Omental fat pad (tissue), 4 donors: Measurements from ENCODE around the gene RMI1. TPM values are rescaled to one million over a fixed set of nuclear protein-coding genes. Genes with fewer than 3 reads are reported as not detected.

Experiments
- ATAC-seq: fragments of 150-250 bp; one replicate; pipeline ENCODE4 v1.9.1; 2016; ENCODE audit warnings: mild to moderate bottlenecking, moderate library complexity; ENCODE audit not compliant: low FRiP score
- DNase-seq: peaks from one replicate; pipeline ENCODE4 v3.0.0-alpha.2; 2019; ENCODE audit warnings: low spot score
- CTCF ChIP-seq, 3 donors: fragments of 450-650 bp; IDR thresholded peaks; one replicate each; pipeline ENCODE4 v1.5.1; 2016 to 2017; ENCODE audit warnings: antibody characterized with exemption in 3 of 3, mild to moderate bottlenecking in 3 of 3, moderate library complexity in 2 of 3
- total RNA-seq, 4 donors: library from RNA; depleted of rRNA; stranded (reverse); fragments of >200 nt; gene quantifications; one replicate each; pipeline ENCODE4 v1.1.0, GENCODE V29; 2016

The RMI1 gene
- total RNA-seq, 4 donors from 2014 or later, result 2.0 to 8.0 (median 2.3) TPM

GRCh38 chr9:83988411-83988810, 7.8 kb downstream of the RMI1 start:
- no peak for TF ChIP-seq CTCF (IDR thresholded peaks at IDR 0.05)
- ATAC-seq, result no peak
- no peak for DNase-seq

GRCh38 chr9:83991355-83991754, 10.8 kb downstream of the RMI1 start:
- no peak for ATAC-seq
- no peak for DNase-seq
- no peak for TF ChIP-seq CTCF (IDR thresholded peaks at IDR 0.05)

- TF ChIP-seq CTCF (IDR thresholded peaks at IDR 0.05), result no peak
- no peak for ATAC-seq
- DNase-seq, result no peak
These were observed 11.8 kb downstream of the RMI1 start for GRCh38 chr9:83992407-83992806.

DNA sequence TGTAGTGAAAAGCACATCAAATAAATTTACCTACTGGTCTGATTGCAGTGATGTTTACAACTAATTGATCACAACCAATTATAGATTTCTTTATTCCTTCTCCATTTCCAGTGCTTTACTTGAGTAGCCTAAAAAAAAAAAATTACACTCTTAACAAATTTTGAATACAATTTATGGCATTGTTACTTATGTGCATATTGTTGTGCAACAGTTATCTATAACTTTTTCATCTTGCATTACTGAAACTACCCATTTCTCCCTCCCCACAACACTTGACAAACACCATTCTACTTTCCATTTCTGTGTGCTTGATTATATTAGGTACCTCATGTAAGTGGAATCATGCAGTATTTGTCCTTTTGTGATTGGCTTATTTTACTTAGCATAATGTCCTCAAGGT, 12.3 kb downstream of the RMI1 start:
- DNase-seq (no peak), ATAC-seq (no peak)
- no peak for TF ChIP-seq CTCF (IDR thresholded peaks at IDR 0.05)

DNA sequence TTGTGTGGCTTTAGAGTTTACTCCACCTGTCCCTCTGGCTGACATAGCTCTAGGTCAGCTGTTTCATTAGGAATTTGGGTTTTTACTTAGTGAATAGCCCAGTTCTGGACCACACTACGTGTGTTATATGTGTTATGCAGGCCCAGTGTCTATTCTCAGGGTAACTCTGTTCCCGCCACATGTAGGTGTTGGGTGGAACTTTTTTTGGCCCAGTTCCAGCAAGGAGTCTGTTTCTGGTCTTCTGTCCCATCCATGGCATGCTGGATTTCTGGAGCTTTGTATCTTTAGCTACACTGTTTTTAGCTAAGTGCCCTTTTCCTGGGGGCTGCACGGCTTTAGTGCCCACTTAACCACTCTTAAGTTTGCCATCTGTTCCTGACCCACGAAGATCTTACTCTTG, 15.5 kb downstream of the RMI1 start:
- no peak for DNase-seq
- TF ChIP-seq CTCF (IDR thresholded peaks at IDR 0.05), result no peak

GRCh38 chr9:83999141-83999918, 18.7 kb downstream of the RMI1 start:
- ATAC-seq, result no peak
- no peak for TF ChIP-seq CTCF (IDR thresholded peaks at IDR 0.05)
- DNase-seq, result no peak

More for the DNA sequence above, 15.5 kb downstream of the RMI1 start:
- no peak for ATAC-seq

GRCh38 chr9:84000186-84000585, 19.6 kb downstream of the RMI1 start:
- DNase-seq (no peak), ATAC-seq (no peak)
- no peak for TF ChIP-seq CTCF (IDR thresholded peaks at IDR 0.05)
